PC-3 (cell line): Measurements from ENCODE around the gene SELENOI. TPM values are rescaled to one million over a fixed set of nuclear protein-coding genes. Genes with fewer than 3 reads are reported as not detected.

Experiments used
- ATAC-seq: fragments of 200-7000 bp; cut with Tn5 transposase; 2 replicates; pipeline ENCODE4 v1.9.1; 2020; ENCODE audit warnings: mild to moderate bottlenecking, moderate library complexity
- BruUV-seq: library from RNA; stranded (reverse); fragments of 400-500 nt; replicated peaks from 2 replicates; lab custom pipeline; 2021; lab: Mats Ljungman, UMichigan
- CTCF ChIA-PET: fragments of 300-600 bp; sonication (Branson Sonifier 250); formaldehyde crosslinking; loops from one replicate; lab custom pipeline; 2022; ENCODE audit warnings: antibody characterized with exemption; lab: Charles Lee
- POLR2A ChIA-PET: fragments of 300-600 bp; sonication (Branson Sonifier 250); formaldehyde crosslinking; loops from one replicate; lab custom pipeline; 2022; ENCODE audit warnings: antibody characterized with exemption; ENCODE audit not compliant: unreplicated experiment; lab: Charles Lee
- DNase-seq: peaks from one replicate; pipeline ENCODE4 v3.0.0-alpha.2; 2015
- H2AFZ ChIP-seq: fragments of 300-600 bp; sonication (generic); 2 replicates; pipeline ENCODE4 v1.6.0; 2016; ENCODE audit warnings: antibody characterized with exemption, low read length
- H3F3A ChIP-seq: fragments of 300-600 bp; sonication (generic); one replicate; pipeline ENCODE4 v1.6.0; 2017; ENCODE audit warnings: antibody characterized with exemption, low read length, control low read depth, mild to moderate bottlenecking; ENCODE audit not compliant: unreplicated experiment
- H3K27ac ChIP-seq: fragments of 300-600 bp; sonication (generic); 2 replicates; pipeline ENCODE4 v1.5.1; 2016; ENCODE audit warnings: mild to moderate bottlenecking, low read length
- H3K27me3 ChIP-seq: fragments of 300-600 bp; sonication (generic); 2 replicates; pipeline ENCODE4 v1.6.1; 2016; ENCODE audit warnings: low read length, mixed read lengths
- H3K36me3 ChIP-seq: fragments of 300-600 bp; sonication (generic); 2 replicates; pipeline ENCODE4 v1.6.1; 2016; ENCODE audit warnings: low read depth, mixed run types, low read length, mixed read lengths
- H3K4me1 ChIP-seq: fragments of 300-600 bp; sonication (generic); 2 replicates; pipeline ENCODE4 v1.5.1; 2016; ENCODE audit warnings: low read length; ENCODE audit not compliant: insufficient read depth
- H3K4me2 ChIP-seq: fragments of 300-600 bp; sonication (generic); 2 replicates; pipeline ENCODE4 v1.6.0; 2016; ENCODE audit warnings: low read length
- H3K4me3 ChIP-seq: fragments of 300-600 bp; sonication (generic); 2 replicates; pipeline ENCODE4 v1.5.1; 2016; ENCODE audit warnings: mild to moderate bottlenecking, low read length, mixed read lengths
- H3K79me2 ChIP-seq: fragments of 300-600 bp; sonication (generic); 2 replicates; pipeline ENCODE4 v1.6.1; 2017; ENCODE audit warnings: low read length, mixed read lengths
- H3K9ac ChIP-seq: fragments of 300-600 bp; sonication (generic); 2 replicates; pipeline ENCODE4 v1.6.0; 2016; ENCODE audit warnings: mild to moderate bottlenecking, low read length
- H3K9me2 ChIP-seq: fragments of 300-600 bp; sonication (generic); replicated peaks from 2 replicates; pipeline ENCODE4 v1.6.1; 2016; ENCODE audit warnings: mixed run types, low read length, mixed read lengths
- H3K9me3 ChIP-seq: fragments of 300-600 bp; sonication (generic); 2 replicates; pipeline ENCODE4 v1.6.1; 2016; ENCODE audit warnings: low read length, mixed read lengths
- H4K20me1 ChIP-seq: fragments of 300-600 bp; sonication (generic); 2 replicates; pipeline ENCODE4 v1.6.1; 2016; ENCODE audit warnings: low read length, mixed read lengths
- EZH2 ChIP-seq: fragments of 300-600 bp; sonication (generic); IDR thresholded peaks from one replicate; pipeline ENCODE4 v1.6.1; 2017; ENCODE audit warnings: antibody characterized with exemption, mild to moderate bottlenecking, low read length; ENCODE audit not compliant: unreplicated experiment
- EZH2phosphoT487 ChIP-seq: fragments of 300-600 bp; sonication (generic); IDR thresholded peaks from 2 replicates; pipeline ENCODE4 v1.6.1; 2018; ENCODE audit warnings: mild to moderate bottlenecking, antibody characterized with exemption, low read length, borderline replicate concordance
- intact Hi-C: fragments of 100-400 bp; cut with micrococcal nuclease; formaldehyde crosslinking; loops from 2 replicates; pipeline ENCODE4 v1.9.0; 2023
- total RNA-seq: library from RNA; depleted of rRNA; stranded (reverse); fragments of >200 nt; gene quantifications from 2 replicates; pipeline ENCODE4 v1.2.3, GENCODE V29; 2014
- TF ChIP-seq, protein P1 (sequence below): fragments of 300-600 bp; sonication (generic); conservative IDR thresholded peaks from 2 replicates; pipeline ENCODE4 v1.5.1; 2017; ENCODE audit warnings: antibody characterized with exemption, low read depth, mild to moderate bottlenecking, low read length

The SELENOI gene
- total RNA-seq, 1 experiment from 2014 or later, result 22.3 TPM

- no peak for TF ChIP-seq EZH2
- no peak for TF ChIP-seq EZH2phosphoT487
- TF ChIP-seq, protein P1, sequence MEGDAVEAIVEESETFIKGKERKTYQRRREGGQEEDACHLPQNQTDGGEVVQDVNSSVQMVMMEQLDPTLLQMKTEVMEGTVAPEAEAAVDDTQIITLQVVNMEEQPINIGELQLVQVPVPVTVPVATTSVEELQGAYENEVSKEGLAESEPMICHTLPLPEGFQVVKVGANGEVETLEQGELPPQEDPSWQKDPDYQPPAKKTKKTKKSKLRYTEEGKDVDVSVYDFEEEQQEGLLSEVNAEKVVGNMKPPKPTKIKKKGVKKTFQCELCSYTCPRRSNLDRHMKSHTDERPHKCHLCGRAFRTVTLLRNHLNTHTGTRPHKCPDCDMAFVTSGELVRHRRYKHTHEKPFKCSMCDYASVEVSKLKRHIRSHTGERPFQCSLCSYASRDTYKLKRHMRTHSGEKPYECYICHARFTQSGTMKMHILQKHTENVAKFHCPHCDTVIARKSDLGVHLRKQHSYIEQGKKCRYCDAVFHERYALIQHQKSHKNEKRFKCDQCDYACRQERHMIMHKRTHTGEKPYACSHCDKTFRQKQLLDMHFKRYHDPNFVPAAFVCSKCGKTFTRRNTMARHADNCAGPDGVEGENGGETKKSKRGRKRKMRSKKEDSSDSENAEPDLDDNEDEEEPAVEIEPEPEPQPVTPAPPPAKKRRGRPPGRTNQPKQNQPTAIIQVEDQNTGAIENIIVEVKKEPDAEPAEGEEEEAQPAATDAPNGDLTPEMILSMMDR, result no peak
- Histone ChIP-seq H2AFZ (no peak overlapping the region), H3K4me1 (no peaks in the 10 kb centered on the region), H3K79me2 (no peaks in the 10 kb centered on the region), H3K4me3 (no peak overlapping the region), H3K9me2 (no peaks in the 10 kb centered on the region), H3K36me3 (peaks cover 27% of the 10 kb centered on the region), H3K27me3 (no peaks in the 10 kb centered on the region), H3K27ac (no peak overlapping the region), H3K9me3 (no peaks in the 10 kb centered on the region), H4K20me1 (no peaks in the 10 kb centered on the region), H3F3A (no peaks in the 10 kb centered on the region), H3K4me2 (no peak overlapping the region), H3K9ac (no peak overlapping the region)
- intact Hi-C loops, result no loop called here
- ATAC-seq (no peak), DNase-seq (no peak)
- ChIA-PET POLR2A (no interaction called here), CTCF (no interaction called here)
- BruUV-seq, result no TSS peak
These were observed 38.2 kb downstream of the SELENOI start for GRCh38 chr2:26384183-26384582.

DNA sequence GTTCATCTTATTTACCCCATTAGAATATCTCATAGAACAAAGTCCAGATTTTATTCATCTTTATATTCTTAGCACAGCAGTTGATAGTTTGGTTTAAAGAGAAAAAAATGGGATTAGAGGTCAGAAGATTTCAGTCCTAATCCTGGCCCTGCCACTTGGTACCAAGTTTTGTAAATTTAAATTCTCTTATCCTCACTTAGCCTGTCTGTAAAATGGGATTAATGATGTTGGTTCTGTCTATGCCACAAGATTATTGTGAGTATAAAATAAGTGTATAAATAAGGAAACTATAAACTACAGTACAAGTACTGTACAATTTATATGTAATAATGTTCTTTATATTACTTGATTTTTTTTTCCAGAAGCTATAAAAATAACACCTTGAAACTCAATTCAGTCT is 38.7 kb downstream of the SELENOI start:
- no peaks in the 10 kb centered on the region for H4K20me1 ChIP-seq
- no peaks in the 10 kb centered on the region for H3K9me2 ChIP-seq
- TF ChIP-seq EZH2 (no peak), EZH2phosphoT487 (no peak)
- TF ChIP-seq, protein P1, result no peak
- H3F3A ChIP-seq, result no peaks in the 10 kb centered on the region
- no peaks in the 10 kb centered on the region for H3K9me3 ChIP-seq
- intact Hi-C loops, result no loop called here
- H3K4me2 ChIP-seq, result no peak overlapping the region
- no peak overlapping the region for H3K27ac ChIP-seq
- no peaks in the 10 kb centered on the region for H3K27me3 ChIP-seq
- ATAC-seq (no peak), DNase-seq (no peak)
- no TSS peak for BruUV-seq
- ChIA-PET POLR2A (interaction anchor here (0.7 kb wide), 1 partner anchor 40 kb away, joined by 3 read pairs; no protein-coding TSS in a partner anchor), CTCF (no interaction called here)
- H3K4me1 ChIP-seq, result no peaks in the 10 kb centered on the region
- no peak overlapping the region for H3K9ac ChIP-seq
- no peaks in the 10 kb centered on the region for H3K79me2 ChIP-seq
- no peak overlapping the region for H3K4me3 ChIP-seq
- H3K36me3 ChIP-seq, result peaks cover 30% of the 10 kb centered on the region
- no peak overlapping the region for H2AFZ ChIP-seq

- Histone ChIP-seq H3K9me2 (no peaks in the 10 kb centered on the region), H4K20me1 (no peaks in the 10 kb centered on the region), H3K9me3 (no peaks in the 10 kb centered on the region), H3K4me3 (no peak overlapping the region), H2AFZ (no peak overlapping the region), H3K4me2 (no peak overlapping the region), H3K9ac (no peak overlapping the region), H3K27me3 (no peaks in the 10 kb centered on the region), H3K36me3 (peaks cover 26% of the 10 kb centered on the region), H3K4me1 (no peaks in the 10 kb centered on the region), H3K79me2 (no peaks in the 10 kb centered on the region), H3F3A (no peaks in the 10 kb centered on the region), H3K27ac (no peak overlapping the region)
- no TSS peak for BruUV-seq
- intact Hi-C loops, result no loop called here
- ChIA-PET POLR2A (interaction anchor here (0.7 kb wide), 1 partner anchor 84 kb away, joined by 3 read pairs; no protein-coding TSS in a partner anchor), CTCF (no interaction called here)
- TF ChIP-seq EZH2phosphoT487 (no peak), EZH2 (no peak)
- TF ChIP-seq, protein P1, result no peak
- ATAC-seq, result no peak
- DNase-seq, result no peak
These were observed 41.2 kb downstream of the SELENOI start for GRCh38 chr2:26387189-26387588.
